ENCODE results near the gene ZFR2.

The ZFR2 gene

GRCh38 chr19:3867971-3868769 lies 668 bp downstream of the ZFR2 start:
- DNase-seq, result no peak

- DNase-seq, result no peak
These were observed 1.8 kb downstream of the ZFR2 start for GRCh38 chr19:3866910-3867638.

GRCh38 chr19:3863648-3864047 lies 5.2 kb downstream of the ZFR2 start:
- no peak for DNase-seq

- DNase-seq, result no peak
These were observed 5.9 kb downstream of the ZFR2 start for GRCh38 chr19:3862826-3863500.

GRCh38 chr19:3860499-3860898 lies 8.3 kb downstream of the ZFR2 start:
- DNase-seq, result no peak

GRCh38 chr19:3857449-3858003 lies 11.3 kb downstream of the ZFR2 start:
- DNase-seq, result no peak

- DNase-seq, result no peak
These were observed 13.5 kb downstream of the ZFR2 start for GRCh38 chr19:3855320-3855719.

- no peak for DNase-seq
These were observed 16.1 kb downstream of the ZFR2 start for GRCh38 chr19:3852614-3853254.

- no peak for DNase-seq
These were observed 16.7 kb downstream of the ZFR2 start for GRCh38 chr19:3852177-3852511.

- DNase-seq, result no peak
These were observed 17.3 kb downstream of the ZFR2 start for GRCh38 chr19:3851254-3852176.

- DNase-seq, result no peak
These were observed 18.4 kb downstream of the ZFR2 start for GRCh38 chr19:3850320-3850972.

- DNase-seq, result no peak
These were observed 19.1 kb downstream of the ZFR2 start for GRCh38 chr19:3849787-3850186.

- DNase-seq, result no peak
These were observed 19.7 kb downstream of the ZFR2 start for GRCh38 chr19:3849092-3849491.

GRCh38 chr19:3844596-3844995 lies 24.2 kb downstream of the ZFR2 start:
- DNase-seq, result no peak

- no peak for DNase-seq
These were observed 25.9 kb downstream of the ZFR2 start for GRCh38 chr19:3842948-3843347.

GRCh38 chr19:3840804-3841203 lies 28.0 kb downstream of the ZFR2 start:
- DNase-seq, result no peak

- no peak for DNase-seq
These were observed 28.9 kb downstream of the ZFR2 start for GRCh38 chr19:3839941-3840340.

GRCh38 chr19:3838661-3839060 lies 30.2 kb downstream of the ZFR2 start:
- DNase-seq, result no peak

GRCh38 chr19:3837922-3838321 lies 30.9 kb downstream of the ZFR2 start:
- DNase-seq, result no peak

- DNase-seq, result no peak
These were observed 31.5 kb downstream of the ZFR2 start for GRCh38 chr19:3837332-3837731.

GRCh38 chr19:3836887-3837286 lies 32.0 kb downstream of the ZFR2 start:
- DNase-seq, result no peak

- no peak for DNase-seq
These were observed 33.8 kb downstream of the ZFR2 start for GRCh38 chr19:3835055-3835435.
